Astrocyte (in vitro differentiated cells and primary cell): Measurements from ENCODE around the gene OR7A17.

ENCODE experiments used
- EZH2 ChIP-seq: IDR thresholded peaks from 2 replicates; pipeline ENCODE4 v1.6.1; 2012; ENCODE audit warnings: mild to moderate bottlenecking, low read length, inconsistent platforms; ENCODE audit not compliant: insufficient read depth
- TF ChIP-seq, protein P1 (sequence below): IDR thresholded peaks from 2 replicates; pipeline ENCODE4 v1.5.1; 2011; ENCODE audit warnings: low read depth, mild to moderate bottlenecking, inconsistent platforms, low read length, moderate library complexity; ENCODE audit not compliant: insufficient read depth

- TF ChIP-seq, protein P1, sequence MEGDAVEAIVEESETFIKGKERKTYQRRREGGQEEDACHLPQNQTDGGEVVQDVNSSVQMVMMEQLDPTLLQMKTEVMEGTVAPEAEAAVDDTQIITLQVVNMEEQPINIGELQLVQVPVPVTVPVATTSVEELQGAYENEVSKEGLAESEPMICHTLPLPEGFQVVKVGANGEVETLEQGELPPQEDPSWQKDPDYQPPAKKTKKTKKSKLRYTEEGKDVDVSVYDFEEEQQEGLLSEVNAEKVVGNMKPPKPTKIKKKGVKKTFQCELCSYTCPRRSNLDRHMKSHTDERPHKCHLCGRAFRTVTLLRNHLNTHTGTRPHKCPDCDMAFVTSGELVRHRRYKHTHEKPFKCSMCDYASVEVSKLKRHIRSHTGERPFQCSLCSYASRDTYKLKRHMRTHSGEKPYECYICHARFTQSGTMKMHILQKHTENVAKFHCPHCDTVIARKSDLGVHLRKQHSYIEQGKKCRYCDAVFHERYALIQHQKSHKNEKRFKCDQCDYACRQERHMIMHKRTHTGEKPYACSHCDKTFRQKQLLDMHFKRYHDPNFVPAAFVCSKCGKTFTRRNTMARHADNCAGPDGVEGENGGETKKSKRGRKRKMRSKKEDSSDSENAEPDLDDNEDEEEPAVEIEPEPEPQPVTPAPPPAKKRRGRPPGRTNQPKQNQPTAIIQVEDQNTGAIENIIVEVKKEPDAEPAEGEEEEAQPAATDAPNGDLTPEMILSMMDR: no peak
- TF ChIP-seq EZH2: no peak
Measured at GRCh38 chr19:14843578-14843977, 42.4 kb downstream of the OR7A17 start.
